ENCODE results near the gene SLC25A11. TPM values are rescaled to one million over a fixed set of nuclear protein-coding genes. Genes with fewer than 3 reads are reported as not detected.

SLC25A11 gene
- total RNA-seq, 1 donor from 2014 or later: 246 TPM

Small RNAs within 50 kb of the gene (microRNA-seq; reads per million reads assigned to microRNA genes)
- gene MIR6864 (ENCODE audit: borderline number of aligned reads) (not detected), gene MIR6865 (ENCODE audit: borderline number of aligned reads) (not detected)

Other genes starting within 250 kb of the SLC25A11 start
- gene PELP1, start 235.9 kb downstream of the SLC25A11 start, total RNA-seq: 36.8 TPM
- 35.0 TPM for gene ARRB2, start 229.4 kb downstream of the SLC25A11 start, total RNA-seq
- 18.0 TPM for gene MED11, start 208.6 kb downstream of the SLC25A11 start, total RNA-seq
- 0.20 TPM for gene ZMYND15, start 200.2 kb downstream of the SLC25A11 start, total RNA-seq
- 3.5 TPM for gene CXCL16, start 200.1 kb downstream of the SLC25A11 start, total RNA-seq
- gene TM4SF5, start 168.2 kb downstream of the SLC25A11 start, total RNA-seq: not detected
- 0.69 TPM for gene VMO1, start 153.7 kb downstream of the SLC25A11 start, total RNA-seq
- gene GLTPD2, start 151.1 kb downstream of the SLC25A11 start, total RNA-seq: not detected
- 199 TPM for gene PSMB6, start 143.9 kb downstream of the SLC25A11 start, total RNA-seq
- 13.3 TPM for gene PLD2, start 132.9 kb downstream of the SLC25A11 start, total RNA-seq
- gene MINK1, start 106.7 kb downstream of the SLC25A11 start, total RNA-seq: 52.2 TPM
- 0.64 TPM for gene C17orf107, start 40.5 kb downstream of the SLC25A11 start, total RNA-seq
- 0.50 TPM for gene CHRNE, start 36.9 kb downstream of the SLC25A11 start, total RNA-seq
- gene GP1BA, start 7.8 kb downstream of the SLC25A11 start, total RNA-seq: not detected
- 104 TPM for gene RNF167, start 222 bp upstream of the SLC25A11 start, total RNA-seq
- 193 TPM for gene PFN1, start 8.5 kb upstream of the SLC25A11 start, total RNA-seq
- 670 TPM for gene ENO3, start 11.1 kb upstream of the SLC25A11 start, total RNA-seq
- 151 TPM for gene SPAG7, start 27.8 kb upstream of the SLC25A11 start, total RNA-seq
- gene CAMTA2, start 47.6 kb upstream of the SLC25A11 start, total RNA-seq: 35.9 TPM
- 3.2 TPM for gene INCA1, start 57.5 kb upstream of the SLC25A11 start, total RNA-seq
- 747 TPM for gene KIF1C, start 57.9 kb upstream of the SLC25A11 start, total RNA-seq
- not detected for gene SLC52A1, start 95.4 kb upstream of the SLC25A11 start, total RNA-seq
- 11.1 TPM for gene ZFP3, start 138.4 kb upstream of the SLC25A11 start, total RNA-seq
- 2.6 TPM for gene ZNF232, start 171.8 kb upstream of the SLC25A11 start, total RNA-seq
- gene USP6, start 176.0 kb upstream of the SLC25A11 start, total RNA-seq: 0.15 TPM

Data from left ventricle myocardium superior (tissue), 1 donor.